ENCODE results near the gene INTS6.
"Not testable (repeated sequence)": the region's sequence is repeated elsewhere in the genome, so short reads cannot be mapped to it uniquely, and the experiment has no call there.

INTS6 gene

DNA sequence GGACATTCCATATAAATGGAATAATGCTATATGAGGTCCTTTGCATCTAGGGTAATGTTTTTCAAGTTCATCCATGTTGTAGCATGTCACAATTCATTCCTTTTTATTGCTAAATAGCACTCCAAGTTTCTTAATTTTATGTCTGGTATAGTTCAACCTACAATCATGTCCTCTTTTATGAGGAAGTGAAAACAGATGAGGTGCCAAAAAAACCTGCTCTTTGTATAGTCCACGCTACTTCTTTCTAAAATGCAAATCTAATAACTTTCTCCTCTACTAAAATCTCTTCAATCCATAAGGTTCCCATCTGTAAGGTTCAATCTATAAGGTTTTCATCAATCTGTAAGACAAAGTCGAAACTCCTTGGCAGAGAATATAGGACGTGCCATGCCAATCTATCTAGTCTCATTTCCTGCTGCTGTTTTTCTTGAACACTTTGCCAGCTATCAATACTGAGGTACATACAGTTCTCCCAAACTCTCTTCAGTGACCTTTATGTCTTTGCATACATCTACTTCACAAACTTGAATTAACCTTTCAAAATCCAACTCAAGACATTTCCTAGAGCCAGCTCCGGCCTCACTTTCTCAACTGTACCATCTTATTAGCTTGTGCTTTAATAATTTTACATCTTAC, 33.7 kb downstream of the INTS6 start:
- peaks cover 14% of the 10 kb centered on the region for H3F3A ChIP-seq (ENCODE audit: control insufficient read depth, insufficient read depth)
- TF ChIP-seq, protein P1, sequence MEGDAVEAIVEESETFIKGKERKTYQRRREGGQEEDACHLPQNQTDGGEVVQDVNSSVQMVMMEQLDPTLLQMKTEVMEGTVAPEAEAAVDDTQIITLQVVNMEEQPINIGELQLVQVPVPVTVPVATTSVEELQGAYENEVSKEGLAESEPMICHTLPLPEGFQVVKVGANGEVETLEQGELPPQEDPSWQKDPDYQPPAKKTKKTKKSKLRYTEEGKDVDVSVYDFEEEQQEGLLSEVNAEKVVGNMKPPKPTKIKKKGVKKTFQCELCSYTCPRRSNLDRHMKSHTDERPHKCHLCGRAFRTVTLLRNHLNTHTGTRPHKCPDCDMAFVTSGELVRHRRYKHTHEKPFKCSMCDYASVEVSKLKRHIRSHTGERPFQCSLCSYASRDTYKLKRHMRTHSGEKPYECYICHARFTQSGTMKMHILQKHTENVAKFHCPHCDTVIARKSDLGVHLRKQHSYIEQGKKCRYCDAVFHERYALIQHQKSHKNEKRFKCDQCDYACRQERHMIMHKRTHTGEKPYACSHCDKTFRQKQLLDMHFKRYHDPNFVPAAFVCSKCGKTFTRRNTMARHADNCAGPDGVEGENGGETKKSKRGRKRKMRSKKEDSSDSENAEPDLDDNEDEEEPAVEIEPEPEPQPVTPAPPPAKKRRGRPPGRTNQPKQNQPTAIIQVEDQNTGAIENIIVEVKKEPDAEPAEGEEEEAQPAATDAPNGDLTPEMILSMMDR (IDR thresholded peaks at IDR 0.05; ENCODE audit: low read depth, low read length, poor library complexity, severe bottlenecking): no peak
- TF ChIP-seq EZH2phosphoT487 (IDR thresholded peaks at IDR 0.05; ENCODE audit: borderline replicate concordance, low read length): no peak
- peak overlapping the region; percentile 93 for H3K4me2 ChIP-seq (ENCODE audit: low read length)
- peak overlapping the region; percentile 69 for H3K4me3 ChIP-seq (ENCODE audit: low read length)
- H3K9me3 ChIP-seq (ENCODE audit: control insufficient read depth, insufficient read depth, low read length): peaks cover 12% of the 10 kb centered on the region; the same call in 1 of the 2 replicates
- H3K4me1 ChIP-seq (ENCODE audit: control insufficient read depth, low read length): peaks cover 68% of the 10 kb centered on the region
- peaks cover 50% of the 10 kb centered on the region for H3K36me3 ChIP-seq (ENCODE audit: control insufficient read depth, low read length)
- H3K9me2 ChIP-seq (replicated peaks; ENCODE audit: control insufficient read depth, low read length): no peaks in the 10 kb centered on the region
- H3K27me3 ChIP-seq (ENCODE audit: control insufficient read depth, low read length): no peaks in the 10 kb centered on the region
- H3K27ac ChIP-seq (ENCODE audit: low read depth, low read length): peak overlapping the region; percentile 79
- no peaks in the 10 kb centered on the region for H4K20me1 ChIP-seq (ENCODE audit: control insufficient read depth, insufficient read depth, low read depth, low read length)
- H3K79me2 ChIP-seq (ENCODE audit: control insufficient read depth, low read length): peaks cover 79% of the 10 kb centered on the region

DNA sequence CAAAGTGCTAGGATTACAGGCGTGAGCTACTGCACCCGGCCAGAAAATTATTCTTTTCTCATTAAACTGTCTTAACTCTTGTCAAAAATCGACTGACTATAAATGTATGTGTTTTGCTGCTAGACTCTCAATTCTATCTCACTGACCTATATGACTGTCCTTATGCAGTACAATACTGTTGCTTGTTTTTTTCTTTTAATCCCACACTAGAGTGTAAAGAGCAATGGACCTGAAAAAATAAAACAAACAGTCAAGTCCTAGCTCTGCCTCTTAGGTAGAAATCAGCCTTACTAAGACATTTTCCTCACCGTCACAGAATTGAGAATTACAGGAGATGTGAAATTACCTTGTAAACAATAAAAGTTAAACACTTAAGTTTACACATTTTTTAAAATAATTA, 35.1 kb downstream of the INTS6 start:
- peaks cover 14% of the 10 kb centered on the region for H3F3A ChIP-seq (ENCODE audit: control insufficient read depth, insufficient read depth)
- no peak overlapping the region for H3K4me2 ChIP-seq (ENCODE audit: low read length)
- peaks cover 54% of the 10 kb centered on the region for H3K4me1 ChIP-seq (ENCODE audit: control insufficient read depth, low read length)
- no peak overlapping the region for H3K27ac ChIP-seq (ENCODE audit: low read depth, low read length)
- no peak for TF ChIP-seq EZH2phosphoT487 (IDR thresholded peaks at IDR 0.05; ENCODE audit: borderline replicate concordance, low read length)
- TF ChIP-seq, protein P1 (IDR thresholded peaks at IDR 0.05; ENCODE audit: low read depth, low read length, poor library complexity, severe bottlenecking): no peak
- peaks cover 12% of the 10 kb centered on the region; the same call in 1 of the 2 replicates for H3K9me3 ChIP-seq (ENCODE audit: control insufficient read depth, insufficient read depth, low read length)
- H3K4me3 ChIP-seq (ENCODE audit: low read length): no peak overlapping the region
- H3K27me3 ChIP-seq (ENCODE audit: control insufficient read depth, low read length): no peaks in the 10 kb centered on the region
- peaks cover 50% of the 10 kb centered on the region for H3K36me3 ChIP-seq (ENCODE audit: control insufficient read depth, low read length)
- peaks cover 77% of the 10 kb centered on the region for H3K79me2 ChIP-seq (ENCODE audit: control insufficient read depth, low read length)
- H3K9me2 ChIP-seq (replicated peaks; ENCODE audit: control insufficient read depth, low read length): no peaks in the 10 kb centered on the region
- H4K20me1 ChIP-seq (ENCODE audit: control insufficient read depth, insufficient read depth, low read depth, low read length): no peaks in the 10 kb centered on the region

DNA sequence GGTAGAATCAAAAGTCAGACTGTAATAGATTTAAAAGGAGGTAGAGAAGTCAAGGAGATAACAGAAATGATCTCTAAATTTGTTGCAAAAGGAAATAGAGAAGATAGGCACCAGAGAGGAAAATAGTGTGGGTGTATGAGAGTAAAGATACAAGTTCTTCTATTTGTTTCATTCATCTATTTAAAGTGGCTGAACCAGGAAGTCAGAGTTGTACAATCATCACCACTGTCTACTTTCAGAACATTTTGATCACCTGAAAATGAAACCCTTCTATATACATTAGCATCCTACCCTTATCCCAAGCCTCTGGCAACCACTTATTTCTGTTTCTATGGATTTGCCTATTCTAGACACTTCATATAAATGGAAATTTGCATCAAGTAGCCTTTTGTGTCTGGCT, 36.7 kb downstream of the INTS6 start:
- Histone ChIP-seq H3K79me2 (ENCODE audit: control insufficient read depth, low read length) (peaks cover 74% of the 10 kb centered on the region), H3K9me3 (ENCODE audit: control insufficient read depth, insufficient read depth, low read length) (peaks cover 12% of the 10 kb centered on the region; the same call in 1 of the 2 replicates), H3K27ac (ENCODE audit: low read depth, low read length) (no peak overlapping the region), H3K4me1 (ENCODE audit: control insufficient read depth, low read length) (peaks cover 38% of the 10 kb centered on the region), H3K9me2 (replicated peaks; ENCODE audit: control insufficient read depth, low read length) (no peaks in the 10 kb centered on the region), H3F3A (ENCODE audit: control insufficient read depth, insufficient read depth) (peaks cover 6% of the 10 kb centered on the region), H4K20me1 (ENCODE audit: control insufficient read depth, insufficient read depth, low read depth, low read length) (no peaks in the 10 kb centered on the region), H3K4me2 (ENCODE audit: low read length) (no peak overlapping the region), H3K4me3 (ENCODE audit: low read length) (no peak overlapping the region), H3K27me3 (ENCODE audit: control insufficient read depth, low read length) (no peaks in the 10 kb centered on the region), H3K36me3 (ENCODE audit: control insufficient read depth, low read length) (peaks cover 51% of the 10 kb centered on the region)
- TF ChIP-seq, protein P1 (IDR thresholded peaks at IDR 0.05; ENCODE audit: low read depth, low read length, poor library complexity, severe bottlenecking): no peak
- TF ChIP-seq EZH2phosphoT487 (IDR thresholded peaks at IDR 0.05; ENCODE audit: borderline replicate concordance, low read length): no peak

DNA sequence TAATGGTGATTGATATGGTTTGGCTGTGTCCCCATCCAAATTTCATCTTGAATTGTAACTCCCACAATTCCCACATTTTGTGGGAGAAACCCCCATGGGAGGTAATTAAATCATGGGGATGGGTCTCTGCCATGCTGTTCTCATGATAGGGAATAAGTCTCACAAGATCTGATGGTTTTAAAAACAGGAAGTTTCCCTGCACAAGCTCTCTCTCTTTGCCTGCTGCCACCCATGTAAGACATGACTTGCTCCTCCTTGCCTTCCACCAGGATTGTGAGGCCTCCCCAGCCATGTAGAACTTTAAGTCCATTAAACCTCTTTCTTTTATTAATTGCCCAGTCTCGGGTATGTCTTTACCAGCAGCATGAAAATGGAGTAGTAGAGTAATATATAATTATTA, 37.5 kb downstream of the INTS6 start:
- Histone ChIP-seq H3K79me2 (ENCODE audit: control insufficient read depth, low read length) (peaks cover 69% of the 10 kb centered on the region), H3K9me3 (ENCODE audit: control insufficient read depth, insufficient read depth, low read length) (peaks cover 12% of the 10 kb centered on the region; the same call in 1 of the 2 replicates), H3K36me3 (ENCODE audit: control insufficient read depth, low read length) (peaks cover 44% of the 10 kb centered on the region), H3K4me1 (ENCODE audit: control insufficient read depth, low read length) (peaks cover 31% of the 10 kb centered on the region)
- H3K4me2 ChIP-seq (ENCODE audit: low read length); H3K4me3 ChIP-seq (ENCODE audit: low read length); H3F3A ChIP-seq (ENCODE audit: control insufficient read depth, insufficient read depth); H3K27ac ChIP-seq (ENCODE audit: low read depth, low read length); H3K27me3 ChIP-seq (ENCODE audit: control insufficient read depth, low read length); H4K20me1 ChIP-seq (ENCODE audit: control insufficient read depth, insufficient read depth, low read depth, low read length); H3K9me2 ChIP-seq (replicated peaks; ENCODE audit: control insufficient read depth, low read length): not testable (repeated sequence)
